WTC11 (cell line): ENCODE results near the gene CYYR1. TPM values are rescaled to one million over a fixed set of nuclear protein-coding genes. Genes with fewer than 3 reads are reported as not detected.
A peak's percentile ranks its signal among the peaks of the same experiment; 100 is the strongest.

Experiments used
- ATAC-seq: fragments of 200-7000 bp; cut with Tn5 transposase; 2 replicates; pipeline ENCODE4 v1.10.0; 2021; ENCODE audit warnings: mild to moderate bottlenecking, moderate library complexity
- CTCF ChIA-PET: fragments of 300-600 bp; sonication (Branson Sonifier 250); formaldehyde crosslinking; loops from one replicate; lab custom pipeline; 2021; ENCODE audit warnings: antibody characterized with exemption; lab: Charles Lee
- POLR2A ChIA-PET: fragments of 350-600 bp; sonication (Branson Sonifier 250); formaldehyde crosslinking; loops from one replicate; lab custom pipeline; 2021; ENCODE audit warnings: antibody characterized with exemption; lab: Charles Lee
- DNase-seq: peaks from one replicate; pipeline ENCODE4 v3.0.0; 2021; ENCODE audit warnings: low spot score
- H3K27ac Mint-ChIP-seq: 2 replicates; pipeline ENCODE4 v1.8.0; 2021; ENCODE audit warnings: mixed read lengths
- H3K27me3 Mint-ChIP-seq: 2 replicates; pipeline ENCODE4 v1.8.0; 2021; ENCODE audit warnings: low read depth, mild to moderate bottlenecking, moderate library complexity, mixed read lengths
- H3K36me3 Mint-ChIP-seq: 2 replicates; pipeline ENCODE4 v1.8.0; 2021; ENCODE audit warnings: mixed read lengths
- H3K4me1 Mint-ChIP-seq: 2 replicates; pipeline ENCODE4 v1.8.0; 2022; ENCODE audit warnings: mixed read lengths
- H3K4me3 Mint-ChIP-seq: 2 replicates; pipeline ENCODE4 v1.8.0; 2021; ENCODE audit warnings: mild to moderate bottlenecking, moderate library complexity, mixed read lengths
- H3K9me3 Mint-ChIP-seq: 2 replicates; pipeline ENCODE4 v1.8.0; 2021; ENCODE audit warnings: mixed read lengths
- IRF2 ChIP-seq: sonication (generic); formaldehyde crosslinking; IDR thresholded peaks from 2 replicates; pipeline ENCODE4 v1.8.0; 2022; ENCODE audit warnings: low read depth, missing genetic modification reagents, borderline replicate concordance
- NFE2L1 ChIP-seq: sonication (generic); formaldehyde crosslinking; IDR thresholded peaks from 2 replicates; pipeline ENCODE4 v1.8.1; 2023; ENCODE audit warnings: missing genetic modification reagents
- RORB ChIP-seq: fragments of 250-450 bp; sonication (Bioruptor Pico); IDR thresholded peaks from 2 replicates; pipeline ENCODE4 v1.9.0; 2021; ENCODE audit warnings: mild to moderate bottlenecking
- SOX15 ChIP-seq: fragments of 250-450 bp; sonication (Bioruptor Pico); IDR thresholded peaks from 2 replicates; pipeline ENCODE4 v1.9.0; 2021; ENCODE audit warnings: mild to moderate bottlenecking
- ZBTB21 ChIP-seq: sonication (generic); formaldehyde crosslinking; IDR thresholded peaks from 2 replicates; pipeline ENCODE4 v1.8.1; 2023; ENCODE audit warnings: mild to moderate bottlenecking, missing genetic modification reagents, borderline replicate concordance
- ZNF232 ChIP-seq: sonication (generic); formaldehyde crosslinking; IDR thresholded peaks from 2 replicates; pipeline ENCODE4 v1.8.0; 2022; ENCODE audit warnings: mild to moderate bottlenecking, missing genetic modification reagents
- ZNF263 ChIP-seq: sonication (generic); formaldehyde crosslinking; IDR thresholded peaks from 2 replicates; pipeline ENCODE4 v1.8.1; 2022; ENCODE audit warnings: low read depth, mild to moderate bottlenecking, moderate library complexity, missing genetic modification reagents
- ZNF317 ChIP-seq: sonication (generic); formaldehyde crosslinking; IDR thresholded peaks from 2 replicates; pipeline ENCODE4 v1.8.1; 2023; ENCODE audit warnings: low read depth, mild to moderate bottlenecking, moderate library complexity, missing genetic modification reagents, borderline replicate concordance
- total RNA-seq: library from RNA; stranded (reverse); gene quantifications from 3 replicates; pipeline ENCODE4 v1.2.3, GENCODE V29; 2021
- TF ChIP-seq, protein P1 (sequence below): fragments of 250-450 bp; sonication (Bioruptor Pico); IDR thresholded peaks from 2 replicates; pipeline ENCODE4 v1.8.0; 2021; ENCODE audit warnings: mild to moderate bottlenecking
- TF ChIP-seq, protein P2 (sequence below): sonication (generic); formaldehyde crosslinking; IDR thresholded peaks from 2 replicates; pipeline ENCODE4 v1.8.1; 2023; ENCODE audit warnings: mild to moderate bottlenecking, moderate library complexity, missing genetic modification reagents
- TF ChIP-seq, protein P3 (sequence below): sonication (generic); formaldehyde crosslinking; IDR thresholded peaks from 2 replicates; pipeline ENCODE4 v1.8.1; 2023; ENCODE audit warnings: mild to moderate bottlenecking, missing genetic modification reagents, moderate library complexity
- TF ChIP-seq, protein P4 (sequence below): sonication (generic); formaldehyde crosslinking; conservative IDR thresholded peaks from 2 replicates; pipeline ENCODE4 v1.8.1; 2022; ENCODE audit warnings: mild to moderate bottlenecking, missing genetic modification reagents
- TF ChIP-seq, protein P5 (sequence below): sonication (generic); formaldehyde crosslinking; IDR thresholded peaks from 2 replicates; pipeline ENCODE4 v1.8.1; 2022; ENCODE audit warnings: low read depth, mild to moderate bottlenecking, moderate library complexity, missing genetic modification reagents, borderline replicate concordance
- TF ChIP-seq, protein P6 (sequence below): sonication (generic); formaldehyde crosslinking; IDR thresholded peaks from 2 replicates; pipeline ENCODE4 v1.8.0; 2022; ENCODE audit warnings: mild to moderate bottlenecking, missing genetic modification reagents
- TF ChIP-seq, protein P7 (sequence below): fragments of 250-450 bp; sonication (Bioruptor Pico); conservative IDR thresholded peaks from 2 replicates; pipeline ENCODE4 v1.9.0; 2021; ENCODE audit warnings: mild to moderate bottlenecking
- TF ChIP-seq, protein P8 (sequence below): sonication (generic); formaldehyde crosslinking; IDR thresholded peaks from 2 replicates; pipeline ENCODE4 v1.8.1; 2022; ENCODE audit warnings: mild to moderate bottlenecking, moderate library complexity, missing genetic modification reagents

CYYR1 gene
- total RNA-seq, 1 experiment from 2014 or later: 29.3 TPM

DNA sequence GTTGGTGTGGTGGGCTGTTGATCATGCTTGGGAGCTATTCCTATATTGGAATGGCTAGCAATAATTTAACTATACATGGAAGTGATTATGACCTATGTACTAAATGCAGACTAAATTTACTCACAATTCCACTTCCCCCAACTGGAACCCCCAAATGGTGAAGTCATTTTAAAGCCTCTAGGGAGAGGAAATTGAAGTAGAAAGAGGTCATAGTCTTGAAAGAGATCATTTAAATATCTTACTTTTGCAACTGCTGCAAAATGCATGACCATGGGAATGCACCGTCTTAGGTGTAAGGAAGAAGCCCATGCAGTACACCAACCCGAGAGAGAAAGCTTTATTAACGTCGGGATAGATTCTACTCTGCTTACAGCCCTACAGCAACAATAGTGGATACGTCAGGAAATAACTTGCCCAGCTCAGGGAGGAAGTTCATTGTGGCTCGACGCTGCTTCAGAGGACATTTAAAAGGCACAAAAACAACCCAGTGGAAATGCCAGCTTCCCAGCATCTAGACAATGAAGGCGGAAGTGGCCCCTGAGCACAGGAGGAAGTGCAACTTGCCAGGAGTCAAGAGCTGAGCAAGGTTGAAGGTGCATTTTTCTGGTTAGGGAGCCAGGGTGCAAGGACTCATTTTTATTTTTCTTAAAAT, 26.5 kb downstream of the CYYR1 start:
- Mint-ChIP-seq H3K27me3 (no peaks in the 10 kb centered on the region; the same call in 1 of the 2 replicates), H3K9me3 (no peaks in the 10 kb centered on the region), H3K4me1 (peaks cover 23% of the 10 kb centered on the region), H3K27ac (peak overlapping the region; percentile 43), H3K4me3 (no peak overlapping the region), H3K36me3 (peaks cover 10% of the 10 kb centered on the region)
- DNase-seq (no peak), ATAC-seq (no peak)
- CTCF ChIA-PET: no interaction called here
- POLR2A ChIA-PET: no interaction called here
- TF ChIP-seq, protein P1, sequence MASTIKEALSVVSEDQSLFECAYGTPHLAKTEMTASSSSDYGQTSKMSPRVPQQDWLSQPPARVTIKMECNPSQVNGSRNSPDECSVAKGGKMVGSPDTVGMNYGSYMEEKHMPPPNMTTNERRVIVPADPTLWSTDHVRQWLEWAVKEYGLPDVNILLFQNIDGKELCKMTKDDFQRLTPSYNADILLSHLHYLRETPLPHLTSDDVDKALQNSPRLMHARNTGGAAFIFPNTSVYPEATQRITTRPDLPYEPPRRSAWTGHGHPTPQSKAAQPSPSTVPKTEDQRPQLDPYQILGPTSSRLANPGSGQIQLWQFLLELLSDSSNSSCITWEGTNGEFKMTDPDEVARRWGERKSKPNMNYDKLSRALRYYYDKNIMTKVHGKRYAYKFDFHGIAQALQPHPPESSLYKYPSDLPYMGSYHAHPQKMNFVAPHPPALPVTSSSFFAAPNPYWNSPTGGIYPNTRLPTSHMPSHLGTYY (CRISPR knock-in tag): no peak
- TF ChIP-seq, protein P2, sequence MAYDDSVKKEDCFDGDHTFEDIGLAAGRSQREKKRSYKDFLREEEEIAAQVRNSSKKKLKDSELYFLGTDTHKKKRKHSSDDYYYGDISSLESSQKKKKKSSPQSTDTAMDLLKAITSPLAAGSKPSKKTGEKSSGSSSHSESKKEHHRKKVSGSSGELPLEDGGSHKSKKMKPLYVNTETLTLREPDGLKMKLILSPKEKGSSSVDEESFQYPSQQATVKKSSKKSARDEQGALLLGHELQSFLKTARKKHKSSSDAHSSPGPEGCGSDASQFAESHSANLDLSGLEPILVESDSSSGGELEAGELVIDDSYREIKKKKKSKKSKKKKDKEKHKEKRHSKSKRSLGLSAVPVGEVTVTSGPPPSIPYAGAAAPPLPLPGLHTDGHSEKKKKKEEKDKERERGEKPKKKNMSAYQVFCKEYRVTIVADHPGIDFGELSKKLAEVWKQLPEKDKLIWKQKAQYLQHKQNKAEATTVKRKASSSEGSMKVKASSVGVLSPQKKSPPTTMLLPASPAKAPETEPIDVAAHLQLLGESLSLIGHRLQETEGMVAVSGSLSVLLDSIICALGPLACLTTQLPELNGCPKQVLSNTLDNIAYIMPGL (CRISPR knock-in tag): no peak
- no peak for TF ChIP-seq RORB (CRISPR knock-in tag)
- TF ChIP-seq, protein P3, sequence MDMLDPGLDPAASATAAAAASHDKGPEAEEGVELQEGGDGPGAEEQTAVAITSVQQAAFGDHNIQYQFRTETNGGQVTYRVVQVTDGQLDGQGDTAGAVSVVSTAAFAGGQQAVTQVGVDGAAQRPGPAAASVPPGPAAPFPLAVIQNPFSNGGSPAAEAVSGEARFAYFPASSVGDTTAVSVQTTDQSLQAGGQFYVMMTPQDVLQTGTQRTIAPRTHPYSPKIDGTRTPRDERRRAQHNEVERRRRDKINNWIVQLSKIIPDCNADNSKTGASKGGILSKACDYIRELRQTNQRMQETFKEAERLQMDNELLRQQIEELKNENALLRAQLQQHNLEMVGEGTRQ (CRISPR knock-in tag): no peak
- TF ChIP-seq, protein P4, sequence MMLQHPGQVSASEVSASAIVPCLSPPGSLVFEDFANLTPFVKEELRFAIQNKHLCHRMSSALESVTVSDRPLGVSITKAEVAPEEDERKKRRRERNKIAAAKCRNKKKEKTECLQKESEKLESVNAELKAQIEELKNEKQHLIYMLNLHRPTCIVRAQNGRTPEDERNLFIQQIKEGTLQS (CRISPR knock-in tag): no peak

DNA sequence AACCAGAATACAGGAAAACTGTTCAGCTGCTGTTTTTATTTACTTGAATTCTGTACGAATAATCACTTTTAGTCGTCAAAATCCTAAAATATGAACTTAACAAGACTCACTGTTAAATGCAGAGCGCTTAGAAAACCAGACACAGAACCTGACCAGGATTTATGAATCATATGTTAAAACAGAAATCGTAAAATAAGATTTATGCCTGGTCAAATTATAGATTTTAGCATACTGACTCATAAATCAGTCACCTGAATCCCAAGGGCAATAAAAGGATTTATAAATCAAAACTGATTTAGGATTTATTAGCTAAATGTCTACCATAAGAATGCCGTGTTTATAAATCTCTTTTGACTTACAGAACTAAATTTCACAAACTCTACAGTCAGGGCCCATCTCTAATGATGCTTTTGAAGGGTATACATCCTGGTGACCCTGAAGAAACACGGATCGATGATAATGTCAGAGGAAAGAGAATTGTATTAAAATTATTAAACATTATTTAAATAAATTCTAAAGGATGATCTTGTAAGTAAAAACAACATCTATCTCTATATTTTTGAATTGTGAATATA, 28.8 kb downstream of the CYYR1 start:
- ChIA-PET POLR2A (no interaction called here), CTCF (no interaction called here)
- H3K9me3 Mint-ChIP-seq: no peaks in the 10 kb centered on the region
- H3K27ac Mint-ChIP-seq: no peak overlapping the region
- H3K27me3 Mint-ChIP-seq: no peaks in the 10 kb centered on the region; the same call in 1 of the 2 replicates
- H3K36me3 Mint-ChIP-seq: peaks cover 10% of the 10 kb centered on the region
- no peak for ATAC-seq
- no peak for TF ChIP-seq ZNF263 (CRISPR knock-in tag)
- TF ChIP-seq, protein P5, sequence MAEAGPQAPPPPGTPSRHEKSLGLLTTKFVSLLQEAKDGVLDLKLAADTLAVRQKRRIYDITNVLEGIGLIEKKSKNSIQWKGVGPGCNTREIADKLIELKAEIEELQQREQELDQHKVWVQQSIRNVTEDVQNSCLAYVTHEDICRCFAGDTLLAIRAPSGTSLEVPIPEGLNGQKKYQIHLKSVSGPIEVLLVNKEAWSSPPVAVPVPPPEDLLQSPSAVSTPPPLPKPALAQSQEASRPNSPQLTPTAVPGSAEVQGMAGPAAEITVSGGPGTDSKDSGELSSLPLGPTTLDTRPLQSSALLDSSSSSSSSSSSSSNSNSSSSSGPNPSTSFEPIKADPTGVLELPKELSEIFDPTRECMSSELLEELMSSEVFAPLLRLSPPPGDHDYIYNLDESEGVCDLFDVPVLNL (CRISPR knock-in tag): no peak
- no peak for TF ChIP-seq IRF2 (CRISPR knock-in tag)
- TF ChIP-seq ZBTB21: no peak
- no peak for TF ChIP-seq NFE2L1 (CRISPR knock-in tag)
- TF ChIP-seq, protein P6, sequence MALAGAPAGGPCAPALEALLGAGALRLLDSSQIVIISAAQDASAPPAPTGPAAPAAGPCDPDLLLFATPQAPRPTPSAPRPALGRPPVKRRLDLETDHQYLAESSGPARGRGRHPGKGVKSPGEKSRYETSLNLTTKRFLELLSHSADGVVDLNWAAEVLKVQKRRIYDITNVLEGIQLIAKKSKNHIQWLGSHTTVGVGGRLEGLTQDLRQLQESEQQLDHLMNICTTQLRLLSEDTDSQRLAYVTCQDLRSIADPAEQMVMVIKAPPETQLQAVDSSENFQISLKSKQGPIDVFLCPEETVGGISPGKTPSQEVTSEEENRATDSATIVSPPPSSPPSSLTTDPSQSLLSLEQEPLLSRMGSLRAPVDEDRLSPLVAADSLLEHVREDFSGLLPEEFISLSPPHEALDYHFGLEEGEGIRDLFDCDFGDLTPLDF (CRISPR knock-in tag): no peak
- TF ChIP-seq ZNF317 (CRISPR knock-in tag): no peak
- TF ChIP-seq, protein P7, sequence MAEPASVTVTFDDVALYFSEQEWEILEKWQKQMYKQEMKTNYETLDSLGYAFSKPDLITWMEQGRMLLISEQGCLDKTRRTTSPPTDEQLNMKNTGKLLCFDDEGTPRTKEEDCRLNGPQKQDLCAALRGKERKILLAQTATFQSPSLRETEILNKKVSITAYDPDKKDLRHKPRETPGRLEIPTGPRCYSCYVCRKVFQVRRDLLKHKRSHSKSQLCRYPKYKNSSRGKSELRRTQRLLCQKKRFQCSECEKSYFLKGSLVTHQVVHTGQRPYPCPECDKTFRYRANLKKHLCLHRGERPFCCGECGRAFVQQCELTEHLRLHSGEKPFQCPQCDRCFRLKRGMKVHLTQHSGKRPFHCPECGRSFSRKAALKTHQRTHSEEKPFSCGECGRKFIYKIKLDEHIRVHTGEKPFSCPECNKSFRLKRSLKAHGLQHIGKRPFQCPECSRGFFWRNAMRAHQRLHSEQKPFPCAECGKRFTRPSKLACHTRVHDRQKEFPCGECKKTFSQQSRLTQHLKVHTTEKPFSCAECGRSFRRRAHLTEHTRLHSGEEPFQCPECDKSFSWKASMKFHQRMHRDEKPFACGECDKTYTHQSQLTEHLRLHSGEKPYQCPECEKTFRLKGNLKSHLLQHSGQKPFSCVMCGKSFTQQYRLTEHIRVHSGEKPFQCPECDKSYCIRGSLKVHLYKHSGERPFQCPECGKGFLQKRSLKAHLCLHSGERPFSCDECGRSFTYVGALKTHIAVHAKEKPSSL (CRISPR knock-in tag): no peak
- TF ChIP-seq SOX15 (CRISPR knock-in tag): no peak
- no peak for TF ChIP-seq ZNF232 (CRISPR knock-in tag)
- TF ChIP-seq, protein P8, sequence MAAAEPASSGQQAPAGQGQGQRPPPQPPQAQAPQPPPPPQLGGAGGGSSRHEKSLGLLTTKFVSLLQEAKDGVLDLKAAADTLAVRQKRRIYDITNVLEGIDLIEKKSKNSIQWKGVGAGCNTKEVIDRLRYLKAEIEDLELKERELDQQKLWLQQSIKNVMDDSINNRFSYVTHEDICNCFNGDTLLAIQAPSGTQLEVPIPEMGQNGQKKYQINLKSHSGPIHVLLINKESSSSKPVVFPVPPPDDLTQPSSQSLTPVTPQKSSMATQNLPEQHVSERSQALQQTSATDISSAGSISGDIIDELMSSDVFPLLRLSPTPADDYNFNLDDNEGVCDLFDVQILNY (CRISPR knock-in tag): no peak
- H3K4me1 Mint-ChIP-seq: peaks cover 25% of the 10 kb centered on the region
- no peak for DNase-seq
- H3K4me3 Mint-ChIP-seq: no peak overlapping the region
